Body of pancreas (tissue), 4 donors: ENCODE measurements around the gene PEDS1. TPM values are rescaled to one million over a fixed set of nuclear protein-coding genes. Genes with fewer than 3 reads are reported as not detected.

ENCODE experiments used
- ATAC-seq: fragments of 150-250 bp; one replicate; pipeline ENCODE4 v1.9.1; 2016
- DNase-seq, 4 donors: peaks; one replicate each; pipeline ENCODE4 v3.0.0-alpha.2; 2019
- H3K27ac ChIP-seq, 4 donors: fragments of 200-600 bp; sonication (generic); 1 replicate in 3 of 4; 2 replicates in 1 of 4; pipeline versions ENCODE4 v1.5.1 to v1.6.1; 2016 to 2019; ENCODE audit warnings: mild to moderate bottlenecking in 1 of 4, mixed read lengths in 1 of 4, moderate library complexity in 1 of 4
- H3K27me3 ChIP-seq, 2 donors: fragments of 200-600 bp; sonication (generic); one replicate each; pipeline ENCODE4 v1.6.0; 2016; ENCODE audit warnings: mild to moderate bottlenecking in 1 of 2
- H3K36me3 ChIP-seq, 2 donors: fragments of 200-600 bp; sonication (generic); replicated peaks in 1 of 2; 2 replicates each; pipeline ENCODE4 v1.5.1; 2016; ENCODE audit warnings: low read depth in 2 of 2; ENCODE audit not compliant: insufficient read depth in 1 of 2
- H3K4me1 ChIP-seq: fragments of 200-600 bp; sonication (generic); one replicate; pipeline ENCODE4 v1.6.0; 2016
- H3K4me3 ChIP-seq, 2 donors: fragments of 200-600 bp; sonication (generic); 1 replicate in 1 of 2; 2 replicates in 1 of 2; pipeline ENCODE4 v1.5.1; 2016 to 2019
- H3K9me3 ChIP-seq, 3 donors: fragments of 200-600 bp; sonication (generic); 1 replicate in 2 of 3; 2 replicates in 1 of 3; pipeline ENCODE4 v1.5.1; 2016
- CTCF ChIP-seq, 7 experiments: fragments of 450-650 bp in 4 of 7; fragments of 200-600 bp in 3 of 7; sonication (generic) in 3 of 7; IDR thresholded peaks; one replicate each; pipeline ENCODE4 v1.5.1; 2016 to 2019; ENCODE audit warnings: antibody characterized with exemption in 7 of 7
- POLR2A ChIP-seq, 3 donors: fragments of 450-650 bp; IDR thresholded peaks; one replicate each; pipeline ENCODE4 v1.6.1; 2016; ENCODE audit warnings: antibody characterized with exemption in 3 of 3, mild to moderate bottlenecking in 2 of 3
- WGBS, 2 donors: methylation state at CpG; one replicate each; pipeline ENCODE4 v1.1.5; 2017; 5-methylcytosine and 5-hydroxymethylcytosine counted together
- intact Hi-C: fragments of 100-400 bp; cut with DNase I; formaldehyde crosslinking; loops from one replicate; pipeline ENCODE4 v1.15.1; 2023
- total RNA-seq, 2 donors: library from RNA; depleted of rRNA; stranded (reverse); fragments of >200 nt; gene quantifications; one replicate each; pipeline ENCODE4 v1.1.0, GENCODE V29; 2016

Gene PEDS1
- total RNA-seq, 2 donors from 2014 or later, result 9.1 to 9.6 TPM

- Histone ChIP-seq H3K36me3 (no peaks in the 10 kb centered on the region), H3K27me3 (no peaks in the 10 kb centered on the region), H3K4me3 (no peak overlapping the region), H3K27ac (peak overlapping the region in 1 of 4 donors; percentile 8), H3K4me1 (peaks cover 14% of the 10 kb centered on the region), H3K9me3 (no peaks in the 10 kb centered on the region)
- peak in 2 of 4 donors; percentile 32 to 60 for DNase-seq
- intact Hi-C loops, result loop anchor here (5.0 kb wide), 2 partner anchors 275 to 390 kb away; no protein-coding TSS in a partner anchor
- TF ChIP-seq CTCF (IDR thresholded peaks at IDR 0.05), result no peak
- TF ChIP-seq POLR2A (IDR thresholded peaks at IDR 0.05), result no peak
- WGBS, 2 donors, result 71 to 78% methylated on average over 5 to 12 of the region's 12 CpGs
- no peak for ATAC-seq
Observed at GRCh38 chr20:50187403-50188051, 34.0 kb upstream of the PEDS1 start.

- Histone ChIP-seq H3K9me3 (no peaks in the 10 kb centered on the region), H3K27ac (peak overlapping the region in 1 of 4 donors; percentile 8), H3K27me3 (no peaks in the 10 kb centered on the region), H3K36me3 (no peaks in the 10 kb centered on the region), H3K4me1 (peaks cover 14% of the 10 kb centered on the region), H3K4me3 (no peak overlapping the region)
- TF ChIP-seq CTCF (IDR thresholded peaks at IDR 0.05) (no peak), POLR2A (IDR thresholded peaks at IDR 0.05) (no peak)
- no peak for DNase-seq
- 63 to 64% methylated on average over 8 of the region's 8 CpGs for WGBS, 2 donors
- no peak for ATAC-seq
- intact Hi-C loops, result loop anchor here (5.0 kb wide), 2 partner anchors 275 to 390 kb away; no protein-coding TSS in a partner anchor
Observed at GRCh38 chr20:50186987-50187402, 33.5 kb upstream of the PEDS1 start.

GRCh38 chr20:50186151-50186885 is 32.8 kb upstream of the PEDS1 start:
- Histone ChIP-seq H3K27ac (no peak overlapping the region), H3K27me3 (no peaks in the 10 kb centered on the region), H3K9me3 (no peaks in the 10 kb centered on the region), H3K4me3 (no peak overlapping the region), H3K4me1 (peaks cover 14% of the 10 kb centered on the region), H3K36me3 (no peaks in the 10 kb centered on the region)
- 12 to 13% methylated on average over 16 of the region's 16 CpGs for WGBS, 2 donors
- no peak for TF ChIP-seq POLR2A (IDR thresholded peaks at IDR 0.05)
- TF ChIP-seq CTCF (IDR thresholded peaks at IDR 0.05), result peak; percentile 93 to 98 (median 97)
- peak; percentile 94 to 99 (median 96) for DNase-seq
- intact Hi-C loops, result loop anchor here (5.0 kb wide), 2 partner anchors 276 to 391 kb away; no protein-coding TSS in a partner anchor
- ATAC-seq, result peak; percentile 28

- intact Hi-C loops, result loop anchor here (5.0 kb wide), 2 partner anchors 277 to 392 kb away; no protein-coding TSS in a partner anchor
- 71 to 84% methylated on average over 5 of the region's 5 CpGs for WGBS, 2 donors
- TF ChIP-seq POLR2A (IDR thresholded peaks at IDR 0.05) (no peak), CTCF (IDR thresholded peaks at IDR 0.05) (no peak)
- no peaks in the 10 kb centered on the region for H3K9me3 ChIP-seq
- no peak overlapping the region for H3K4me3 ChIP-seq
- no peak for DNase-seq
- ATAC-seq, result no peak
- no peak overlapping the region for H3K27ac ChIP-seq
- peaks cover 14% of the 10 kb centered on the region for H3K4me1 ChIP-seq
- no peaks in the 10 kb centered on the region for H3K27me3 ChIP-seq
- H3K36me3 ChIP-seq, result no peaks in the 10 kb centered on the region
Observed at GRCh38 chr20:50185426-50185825, 31.9 kb upstream of the PEDS1 start.
